Endometrium (tissue), 2 donors: Measurements from ENCODE around the gene APRT.

ENCODE experiments used
- FAIRE-seq: peaks from 2 replicates; lab custom pipeline; 2012; peaks lifted over from hg19 to GRCh38; lab: Jason Lieb, UNC
- donor health status: control.
- donor health status: control.

The APRT gene

DNA sequence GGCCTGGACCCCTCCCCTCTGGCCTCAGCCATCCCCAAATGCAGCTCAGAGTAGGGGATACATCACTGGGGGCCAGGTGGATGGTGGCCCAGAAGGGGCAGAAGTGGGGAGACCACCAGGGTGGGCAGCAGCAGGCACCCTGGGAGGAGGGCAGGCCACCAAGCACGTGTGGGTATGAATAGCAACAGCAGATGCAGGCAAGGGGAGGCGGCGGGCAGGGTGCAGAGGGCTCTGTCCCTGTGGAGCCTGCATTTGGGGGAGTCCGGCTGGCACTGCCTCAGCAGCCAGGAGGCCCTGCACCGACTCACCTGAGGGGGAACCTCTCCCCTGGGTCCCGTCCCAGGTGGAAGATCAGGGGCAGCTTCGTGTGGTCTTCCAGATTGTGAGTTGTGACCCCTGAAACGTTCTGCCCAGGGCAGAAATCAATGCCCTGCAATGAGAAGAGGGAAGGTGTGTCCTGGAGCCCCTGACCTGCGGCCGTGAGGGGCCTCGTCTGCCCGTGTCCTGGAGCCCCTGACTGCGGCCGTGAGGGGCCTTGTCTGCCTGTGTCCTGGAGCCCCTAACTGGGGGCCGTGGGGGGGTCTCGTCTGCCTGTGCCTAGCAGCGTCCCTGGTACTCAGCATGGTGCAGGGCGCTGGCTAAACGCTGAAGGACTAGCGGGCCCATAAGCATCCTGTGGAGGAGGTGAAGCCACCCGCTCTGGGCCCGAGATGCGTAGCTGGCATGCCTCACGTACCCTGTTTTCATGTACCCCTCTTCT is 10.7 kb upstream of the APRT start:
- FAIRE-seq: no peak

DNA sequence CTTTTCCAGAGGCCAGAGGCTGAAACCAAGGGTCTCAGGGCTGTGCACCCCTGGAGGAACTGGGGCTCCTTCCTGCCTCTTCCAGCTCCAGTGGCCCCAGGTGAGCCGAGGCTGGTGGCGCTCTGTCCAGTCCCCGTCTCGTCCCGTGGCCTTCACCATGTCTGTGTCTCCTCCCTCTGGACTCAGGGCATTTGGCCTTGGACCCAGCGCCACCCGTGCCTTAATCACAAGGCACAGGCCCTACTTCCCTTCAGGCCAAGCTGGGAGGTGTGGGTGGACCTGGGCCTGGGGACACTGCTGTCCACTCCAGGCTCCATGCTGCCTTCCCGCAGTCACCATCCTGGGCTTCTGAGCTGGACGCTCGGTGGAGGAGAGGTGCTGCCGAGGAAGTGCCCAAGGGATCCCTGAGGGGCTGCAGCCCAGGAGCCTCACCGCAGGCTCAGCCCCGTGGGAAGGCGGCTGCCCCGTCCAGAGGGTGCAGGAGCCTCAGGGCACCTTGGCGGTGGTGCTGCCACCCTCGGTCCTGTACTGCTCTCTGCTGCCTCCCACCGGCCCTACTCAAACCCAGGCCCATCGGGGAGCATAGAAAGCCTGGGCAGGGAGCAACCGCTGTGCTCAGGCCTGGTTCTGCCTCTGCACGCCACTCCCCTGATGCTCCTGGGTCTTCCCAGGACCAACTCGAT is 9.6 kb upstream of the APRT start:
- FAIRE-seq: no peak

DNA sequence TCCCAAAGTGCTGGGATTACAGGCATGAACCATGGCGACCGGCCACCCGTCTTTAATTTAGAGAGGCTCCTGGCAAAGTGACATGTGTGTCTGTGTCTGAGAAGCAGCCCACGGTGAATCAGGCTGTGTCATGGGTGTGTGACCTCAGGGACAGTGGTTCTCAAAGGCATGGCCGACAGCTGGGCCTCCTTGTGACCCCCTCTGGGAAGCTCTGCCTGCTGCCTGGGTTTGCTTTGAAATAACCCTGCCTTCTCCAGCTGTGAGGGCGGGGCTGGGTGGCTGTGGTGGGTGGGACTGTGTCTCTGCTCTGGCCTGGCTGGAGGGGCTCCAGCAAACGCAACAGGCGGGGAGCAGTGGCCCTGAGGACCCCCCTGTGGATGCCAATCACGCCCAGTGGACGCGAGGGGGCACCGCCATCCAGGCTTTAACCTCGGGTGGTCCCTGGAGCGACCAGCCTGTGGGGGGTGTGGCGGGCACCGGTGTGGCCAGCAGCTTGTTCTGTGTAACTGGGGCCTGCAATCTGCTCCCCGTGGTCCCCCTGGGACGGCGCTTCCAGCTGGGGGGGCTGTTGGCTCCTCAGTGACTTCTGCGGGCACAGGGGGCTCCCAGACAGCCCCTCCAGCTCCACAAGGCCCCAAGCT is 8.8 kb upstream of the APRT start:
- no peak for FAIRE-seq

DNA sequence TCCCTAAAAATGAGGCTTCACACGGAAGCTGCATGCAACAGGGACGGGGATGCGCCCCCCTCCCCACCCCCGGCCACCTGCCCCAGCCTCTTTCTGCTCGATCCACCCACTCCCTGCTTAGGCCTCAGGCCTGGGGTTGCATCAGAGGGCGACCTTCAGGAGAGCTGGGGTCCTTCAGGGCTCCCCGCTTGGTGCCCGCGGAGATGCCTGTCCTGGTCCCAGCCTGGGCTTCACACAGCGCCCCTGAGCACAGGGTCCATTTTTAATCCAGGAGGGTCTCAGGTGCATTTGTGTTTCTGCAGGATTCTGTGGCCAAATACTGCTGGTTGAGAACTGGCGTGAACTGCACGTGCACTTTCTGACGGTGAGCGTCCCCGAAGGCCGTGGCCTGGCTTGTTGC is 7.4 kb upstream of the APRT start:
- FAIRE-seq: no peak

DNA sequence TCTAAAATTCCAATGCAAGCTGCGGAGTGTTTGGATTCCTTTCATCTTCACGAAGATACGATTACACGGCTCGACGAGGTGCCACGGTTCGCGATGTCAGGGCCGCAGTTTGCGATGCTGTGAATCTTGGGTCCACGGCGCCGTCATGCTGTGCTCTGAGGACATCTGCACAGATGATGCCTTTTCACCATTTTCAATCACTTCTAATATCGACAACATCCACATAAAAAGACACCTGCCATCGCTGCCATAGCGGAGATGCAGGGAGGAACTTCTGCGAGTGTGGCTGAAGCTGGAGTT is 6.8 kb upstream of the APRT start:
- FAIRE-seq: no peak

DNA sequence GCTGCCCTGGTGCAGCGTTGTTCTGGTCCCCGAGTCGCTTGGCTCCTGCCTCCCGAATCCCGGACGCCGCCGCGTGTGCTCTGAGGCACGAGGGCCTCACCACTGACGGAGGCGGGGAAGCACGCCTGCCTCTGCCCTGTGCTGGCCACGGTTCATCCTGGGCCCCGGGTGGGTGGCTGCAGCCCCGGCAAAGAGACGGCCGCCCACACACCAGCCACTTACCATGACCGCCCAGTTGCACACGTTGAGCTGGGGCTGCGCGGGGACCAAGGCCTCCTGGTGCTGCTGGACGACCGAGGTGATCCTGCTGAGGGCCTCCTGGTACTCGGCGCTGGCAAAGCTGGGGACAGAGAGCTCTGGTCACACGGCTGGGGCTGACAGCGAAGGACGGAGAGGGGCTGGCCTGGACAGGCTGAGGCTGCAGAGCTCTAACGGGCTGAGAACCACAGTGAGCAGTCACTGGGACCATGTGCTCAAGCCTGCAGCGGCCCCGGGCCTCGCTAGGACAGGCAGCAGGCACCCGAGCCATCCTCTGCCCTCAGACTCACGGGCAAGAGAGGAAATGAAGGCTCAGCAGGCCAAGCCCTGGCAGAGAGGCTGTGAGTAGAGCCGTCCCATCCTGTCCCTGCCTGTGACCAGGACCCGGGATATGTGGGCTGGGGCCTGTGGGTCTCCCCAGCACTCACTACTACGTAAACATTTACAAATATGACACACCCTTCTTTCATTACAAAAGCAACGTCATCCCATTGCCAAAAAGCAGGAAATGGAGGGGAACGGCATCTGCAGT is 6.3 kb upstream of the APRT start:
- no peak for FAIRE-seq

DNA sequence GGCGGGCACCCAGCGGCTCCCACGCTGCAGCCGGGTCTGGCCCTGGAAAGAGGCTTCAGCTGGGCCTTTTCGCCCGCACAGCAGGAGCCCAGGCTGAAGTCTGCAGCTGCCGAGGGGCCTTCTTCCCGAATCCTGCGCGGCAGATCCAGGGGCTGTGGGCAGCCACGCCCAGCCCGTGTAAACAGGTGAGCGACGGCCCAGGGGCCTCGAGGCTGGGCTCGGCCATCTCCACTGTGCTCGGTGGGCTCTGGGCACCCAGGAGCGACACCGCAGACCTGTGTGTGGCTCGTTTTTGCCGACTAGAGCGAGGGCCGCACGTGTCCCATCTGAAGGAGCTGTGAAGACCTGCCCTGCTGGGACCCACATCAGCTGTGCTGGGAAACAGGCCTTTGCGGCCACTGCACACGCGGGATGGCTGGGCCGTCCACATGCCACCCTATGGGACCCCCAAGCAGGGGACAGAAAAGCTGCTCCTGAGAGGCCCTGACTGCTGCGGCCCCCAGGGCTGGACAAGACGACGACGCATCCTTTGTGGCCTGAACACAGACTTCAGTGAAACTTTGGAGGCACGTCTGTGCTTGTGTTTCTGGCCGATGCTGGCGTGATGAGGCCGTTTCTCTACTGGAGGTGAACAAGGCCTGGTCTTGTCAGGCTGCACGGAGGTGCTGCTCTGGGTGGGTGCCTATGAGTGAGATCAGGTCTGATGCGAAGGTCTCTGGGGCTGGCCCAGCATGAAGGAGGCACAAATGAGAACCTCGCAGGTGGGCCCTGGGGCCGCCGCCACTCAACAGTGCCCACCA is 5.2 kb upstream of the APRT start:
- no peak for FAIRE-seq

DNA sequence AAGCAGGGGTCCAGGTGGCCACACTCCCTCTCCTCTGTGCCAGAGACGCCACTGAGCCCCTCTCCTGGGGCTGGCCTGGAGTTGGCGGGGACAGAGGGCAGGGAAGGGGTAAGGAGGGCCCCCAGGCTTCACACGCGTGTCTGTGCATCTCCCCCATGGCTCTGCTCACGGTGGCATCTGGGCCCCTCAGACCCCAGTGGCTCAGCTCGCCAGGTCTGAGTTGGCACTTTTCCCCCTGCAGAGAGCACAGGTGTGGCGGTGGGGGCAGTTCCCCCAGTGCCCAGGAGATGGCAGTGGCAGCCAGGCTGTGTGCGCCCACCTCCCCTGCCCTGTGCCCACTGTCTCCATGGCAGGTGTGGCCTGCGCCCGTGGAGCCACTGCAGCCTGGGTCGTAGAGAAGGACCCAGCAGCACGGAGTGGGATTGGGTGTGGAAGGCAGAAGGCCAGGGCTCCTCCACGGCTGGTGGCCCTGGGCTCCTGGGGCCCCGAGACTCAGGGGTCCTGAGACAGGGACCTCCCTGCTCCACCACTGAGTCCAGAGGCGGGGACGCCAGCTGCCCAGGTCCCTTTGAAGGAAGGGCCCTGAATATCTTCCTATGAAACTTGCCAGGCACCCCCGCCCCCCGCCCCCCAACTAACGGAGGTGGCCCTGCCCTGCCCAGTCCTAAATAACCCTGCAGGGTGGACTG is 4.3 kb upstream of the APRT start:
- no peak for FAIRE-seq

DNA sequence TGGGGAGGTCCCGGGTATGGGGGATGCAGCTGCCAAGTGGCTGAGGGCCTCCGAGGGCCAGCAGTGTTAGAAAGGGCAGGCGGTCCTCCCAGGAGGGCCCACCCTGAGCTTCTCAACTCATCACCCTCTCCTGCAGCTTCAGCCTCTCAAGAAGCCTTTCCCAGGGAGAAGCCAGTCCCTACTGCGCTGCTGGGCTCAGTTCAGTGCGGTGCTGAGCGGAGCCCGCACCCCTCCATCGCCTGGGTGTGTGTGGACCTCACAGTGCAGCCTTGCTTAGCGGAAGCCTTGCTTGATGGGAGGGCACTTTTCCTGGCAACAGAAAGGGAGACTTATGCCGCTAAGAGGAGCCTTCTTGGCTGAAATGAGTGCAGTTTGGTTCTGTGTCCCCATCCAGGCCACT is 3.5 kb upstream of the APRT start:
- FAIRE-seq: no peak

DNA sequence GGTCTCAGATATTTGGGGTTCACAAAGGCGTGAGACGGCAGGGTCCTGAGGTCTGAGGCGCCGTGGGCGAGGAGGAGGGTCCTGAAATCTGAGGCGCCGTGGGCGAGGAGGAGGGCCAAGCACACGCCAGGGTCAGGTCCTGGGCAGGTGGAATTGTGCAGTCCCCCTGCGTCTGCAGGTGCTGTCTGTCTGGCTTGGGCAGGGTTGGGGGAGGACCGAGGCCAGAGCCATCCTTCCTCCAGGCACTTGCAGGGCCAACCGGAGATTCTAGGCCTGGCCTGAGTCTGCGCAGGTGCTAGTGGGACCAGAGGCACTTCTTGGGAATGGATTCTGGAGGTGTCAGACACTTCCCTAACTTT is 2.4 kb upstream of the APRT start:
- no peak for FAIRE-seq

DNA sequence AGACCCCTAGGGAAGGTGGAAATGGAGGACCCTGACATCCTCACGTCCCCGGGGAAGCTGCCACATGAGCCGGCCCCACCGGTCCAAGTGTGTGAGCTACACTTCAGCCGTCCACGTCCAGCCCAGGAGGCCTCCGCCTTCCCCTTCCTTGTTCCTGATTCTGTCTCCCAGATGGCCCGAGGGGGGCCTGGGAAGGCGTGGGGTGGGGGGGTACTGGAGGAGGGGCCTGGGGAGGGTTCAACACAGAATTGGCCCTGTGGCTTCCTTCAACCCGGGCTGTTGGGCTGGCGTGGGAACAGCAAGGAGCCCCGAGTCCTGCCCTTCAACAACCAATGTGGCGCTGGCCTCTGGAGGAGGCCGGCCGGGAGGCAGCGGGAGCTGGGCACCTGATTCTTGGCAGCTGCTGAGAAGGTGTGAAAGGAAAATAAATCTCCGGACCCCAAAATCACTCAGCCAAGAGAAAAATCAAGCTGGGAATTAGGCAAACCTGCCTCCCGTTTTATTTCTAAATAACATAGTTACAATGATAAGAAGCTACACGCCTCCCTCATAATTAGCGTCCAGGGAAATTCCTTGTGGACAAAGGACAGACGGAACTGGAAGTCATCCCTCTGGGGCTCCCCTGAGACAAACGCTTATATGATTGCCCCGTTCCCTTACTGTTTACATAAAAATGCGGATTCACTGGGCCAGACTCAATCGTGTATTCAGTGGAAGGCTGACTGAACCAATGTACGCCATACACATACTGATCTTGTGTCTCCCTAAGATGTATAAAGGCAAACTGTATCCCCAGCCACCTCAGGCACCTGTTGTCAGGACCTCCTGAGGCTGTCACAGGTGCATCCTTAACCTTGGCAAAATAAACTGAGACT is 1.8 kb upstream of the APRT start:
- no peak for FAIRE-seq

DNA sequence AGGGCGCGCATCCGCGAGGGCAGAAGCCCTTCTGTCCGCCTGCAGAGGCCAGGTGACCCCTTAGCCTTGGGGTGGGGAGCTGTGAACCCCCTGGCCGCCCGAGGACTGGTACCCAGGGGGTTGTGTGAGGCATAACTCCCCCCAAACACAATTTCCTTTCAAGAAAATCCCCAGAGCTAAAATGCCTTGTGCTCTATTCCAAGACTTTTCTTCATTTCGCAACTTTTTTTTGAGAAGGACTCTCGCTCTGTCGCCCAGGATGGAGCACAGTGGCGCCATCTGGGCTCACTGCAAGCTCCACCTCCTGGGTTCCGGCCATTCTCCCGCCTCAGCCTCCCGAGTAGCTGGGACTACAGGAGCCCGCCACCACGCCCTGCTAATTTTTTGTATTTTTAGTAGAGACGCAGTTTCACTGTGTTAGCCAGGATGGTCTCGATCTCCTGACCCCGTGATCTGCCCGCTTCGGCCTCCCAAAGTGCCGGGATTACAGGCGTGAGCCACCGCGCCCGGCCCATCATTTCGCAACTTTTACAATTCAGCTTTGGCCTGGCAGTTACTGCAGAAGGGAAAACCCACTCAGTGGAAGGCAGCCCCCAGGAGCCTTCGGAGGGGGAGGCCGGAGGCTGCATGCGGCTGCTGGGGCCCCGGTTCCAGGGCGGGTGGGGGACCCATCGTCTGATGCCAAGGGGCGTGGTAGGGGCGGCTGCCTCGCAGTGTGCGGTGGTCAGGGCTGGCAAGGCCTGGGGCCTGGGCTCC is 963 bp upstream of the APRT start:
- no peak for FAIRE-seq

DNA sequence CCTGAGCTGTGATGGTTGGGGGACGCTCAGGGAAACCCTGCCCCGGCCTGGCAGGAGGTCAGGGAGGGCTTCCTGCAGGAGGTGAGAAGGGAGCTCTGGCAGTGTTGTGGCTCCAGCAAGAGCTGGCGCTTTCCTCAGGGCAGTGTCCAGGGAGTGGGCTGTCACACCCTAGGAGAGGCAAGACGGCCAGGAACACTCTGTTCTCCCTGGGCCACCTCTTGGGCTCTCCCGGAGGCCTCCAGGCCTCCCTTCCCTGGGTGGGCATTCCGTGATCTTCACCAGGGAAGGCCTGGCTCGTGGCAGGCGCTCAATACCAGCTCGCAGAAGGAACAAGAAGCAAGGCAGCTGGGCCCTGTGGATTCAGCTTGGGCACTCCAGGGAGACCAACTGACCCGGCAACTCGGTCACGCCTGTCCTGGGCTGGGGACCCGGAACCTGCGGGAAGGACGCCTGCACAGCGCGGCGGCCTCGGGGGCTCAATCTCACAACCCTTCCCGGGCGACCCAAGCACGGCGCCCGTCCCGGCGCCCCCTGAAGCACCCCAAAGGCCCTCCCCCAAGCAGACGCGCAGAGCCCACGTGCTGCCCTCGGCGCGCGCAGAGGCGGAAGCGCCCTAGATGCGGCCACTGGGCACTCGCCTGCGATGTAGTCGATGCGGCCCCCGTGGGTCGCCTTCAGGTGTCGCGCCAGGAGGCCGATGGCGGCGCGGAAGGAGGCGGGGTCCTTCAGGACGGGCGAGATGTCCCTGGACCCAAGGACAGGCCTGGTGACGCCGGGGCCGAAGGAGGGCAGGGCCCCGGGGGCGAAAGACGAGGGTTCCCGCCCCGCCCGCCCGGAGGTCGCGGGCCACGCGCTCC is 588 bp downstream of the APRT start:
- FAIRE-seq: no peak

DNA sequence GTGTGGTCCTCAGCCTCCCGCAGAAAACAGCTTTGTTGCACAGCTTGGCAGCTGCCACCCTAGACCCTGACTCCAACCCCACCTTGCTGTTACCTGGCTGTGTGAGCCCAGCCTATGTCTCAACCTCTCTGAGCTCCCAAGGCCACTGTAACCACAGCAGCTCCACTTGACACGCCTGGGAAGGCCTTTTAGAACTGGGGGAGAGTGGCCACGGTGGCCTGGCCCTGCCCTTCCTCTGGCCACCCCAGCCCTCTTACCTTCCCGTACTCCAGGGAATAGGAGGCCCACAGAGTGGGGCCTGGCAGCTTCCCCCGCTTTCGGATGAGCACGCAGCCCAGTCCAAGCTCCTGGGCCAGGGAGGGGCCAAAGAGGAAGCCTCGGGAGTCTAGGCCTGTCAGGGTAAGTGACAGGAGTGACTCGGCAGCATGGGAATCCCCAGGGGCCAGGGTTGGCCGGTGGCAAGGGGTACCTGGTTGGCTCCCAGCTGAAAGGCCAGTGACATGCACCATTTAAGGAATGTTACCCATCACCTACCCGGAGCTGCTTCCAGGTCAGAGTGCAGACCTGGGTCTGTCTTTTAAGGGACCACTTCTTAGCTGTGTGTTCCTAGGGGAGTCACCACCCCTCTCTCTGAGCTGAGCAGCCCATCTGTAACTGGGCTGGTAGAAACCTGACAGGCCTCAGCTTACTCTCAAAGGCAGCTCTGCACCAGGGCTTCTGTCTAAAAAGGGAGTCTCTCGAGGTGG is 1.4 kb downstream of the APRT start:
- FAIRE-seq: no peak

DNA sequence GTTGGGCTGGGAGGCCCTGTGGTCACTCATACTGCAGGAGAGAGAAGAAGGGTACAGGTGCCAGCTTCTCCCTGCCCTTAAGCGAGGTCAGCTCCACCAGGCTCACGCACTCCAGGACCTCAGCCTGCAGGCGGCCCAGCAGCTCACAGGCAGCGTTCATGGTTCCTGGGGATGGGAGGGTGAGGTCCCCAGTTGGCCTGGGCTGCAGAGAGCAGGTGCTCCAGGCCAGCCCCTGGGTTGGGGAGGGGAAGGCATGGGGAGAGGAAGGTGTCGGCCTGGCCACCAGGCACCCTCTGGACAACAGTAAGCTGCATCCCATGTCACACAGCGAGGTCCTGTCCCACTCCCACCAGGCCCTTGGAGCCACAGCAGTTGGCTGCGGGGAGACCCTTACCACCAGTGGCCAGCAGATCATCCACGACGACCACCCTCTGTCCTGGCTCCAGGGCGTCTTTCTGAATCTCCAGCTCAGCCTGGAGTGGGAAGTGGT is 2.0 kb downstream of the APRT start:
- no peak for FAIRE-seq

DNA sequence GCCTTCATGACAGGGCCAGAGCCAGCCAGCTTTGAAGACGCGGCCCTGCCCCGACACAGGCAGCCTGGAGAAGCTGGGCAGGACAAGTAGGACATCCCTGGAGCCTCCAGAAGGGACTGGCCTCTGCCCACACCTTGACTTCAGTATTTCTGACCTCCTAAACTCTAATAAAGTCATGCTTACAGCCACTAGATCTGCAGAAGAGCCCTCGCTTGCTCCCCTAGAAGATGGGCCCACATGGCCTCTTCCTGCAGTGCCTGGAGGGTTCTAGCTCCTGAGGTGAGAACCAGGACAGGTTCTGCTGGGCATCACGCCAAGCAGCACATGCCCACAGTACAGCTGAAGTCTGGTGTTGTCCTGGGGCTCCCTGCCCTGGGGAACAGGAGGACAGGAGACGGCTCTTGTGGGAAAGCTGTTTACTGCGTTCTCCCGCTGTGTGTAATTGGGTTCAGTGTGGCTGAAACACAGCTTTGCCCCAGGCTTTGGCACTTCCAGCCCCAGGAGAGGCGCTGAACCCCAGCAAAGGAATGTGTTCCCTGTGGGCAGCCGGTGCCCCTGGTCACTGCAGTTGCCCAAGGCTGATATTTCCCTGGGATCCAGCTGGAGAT is 2.6 kb downstream of the APRT start:
- FAIRE-seq: no peak
